ENCODE measurements around the gene FGF4.

DNA sequence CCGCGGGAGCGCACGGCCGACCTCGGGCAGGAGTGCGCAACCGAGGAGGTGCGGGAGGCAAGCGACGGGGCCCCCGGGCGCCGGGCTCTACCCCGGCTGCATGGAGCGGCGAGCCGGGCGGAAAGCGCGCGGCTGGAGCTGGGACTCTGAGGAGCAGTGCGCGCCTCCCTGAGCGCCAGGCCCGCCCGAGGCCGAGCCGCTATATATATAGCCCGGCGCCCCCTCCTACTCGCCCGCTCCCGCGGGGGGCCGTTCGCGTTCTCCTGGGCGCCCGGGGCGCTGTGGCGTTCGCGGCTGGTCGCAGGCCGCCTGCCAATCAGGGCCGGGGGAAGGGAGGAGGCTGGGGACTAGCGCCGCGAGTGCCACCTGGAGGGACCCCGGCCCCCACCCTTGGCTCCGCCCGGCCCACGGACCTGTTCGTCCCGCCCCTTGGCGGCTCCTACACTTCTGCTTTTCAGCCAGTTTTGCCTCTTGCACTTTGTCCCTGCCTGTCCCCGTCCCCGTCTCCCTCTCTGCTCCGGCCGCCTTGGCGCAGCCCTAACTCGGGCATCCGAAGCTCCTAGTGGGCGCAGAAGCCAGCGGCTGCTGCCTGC is at the start of gene FGF4:
- TF ChIP-seq CTCF (IDR thresholded peaks at IDR 0.05) (no peak), POLR2A (IDR thresholded peaks at IDR 0.05) (no peak), POLR2AphosphoS5 (IDR thresholded peaks at IDR 0.05) (no peak)
